Measurements from ENCODE around the gene RTN1.

RTN1 gene

DNA sequence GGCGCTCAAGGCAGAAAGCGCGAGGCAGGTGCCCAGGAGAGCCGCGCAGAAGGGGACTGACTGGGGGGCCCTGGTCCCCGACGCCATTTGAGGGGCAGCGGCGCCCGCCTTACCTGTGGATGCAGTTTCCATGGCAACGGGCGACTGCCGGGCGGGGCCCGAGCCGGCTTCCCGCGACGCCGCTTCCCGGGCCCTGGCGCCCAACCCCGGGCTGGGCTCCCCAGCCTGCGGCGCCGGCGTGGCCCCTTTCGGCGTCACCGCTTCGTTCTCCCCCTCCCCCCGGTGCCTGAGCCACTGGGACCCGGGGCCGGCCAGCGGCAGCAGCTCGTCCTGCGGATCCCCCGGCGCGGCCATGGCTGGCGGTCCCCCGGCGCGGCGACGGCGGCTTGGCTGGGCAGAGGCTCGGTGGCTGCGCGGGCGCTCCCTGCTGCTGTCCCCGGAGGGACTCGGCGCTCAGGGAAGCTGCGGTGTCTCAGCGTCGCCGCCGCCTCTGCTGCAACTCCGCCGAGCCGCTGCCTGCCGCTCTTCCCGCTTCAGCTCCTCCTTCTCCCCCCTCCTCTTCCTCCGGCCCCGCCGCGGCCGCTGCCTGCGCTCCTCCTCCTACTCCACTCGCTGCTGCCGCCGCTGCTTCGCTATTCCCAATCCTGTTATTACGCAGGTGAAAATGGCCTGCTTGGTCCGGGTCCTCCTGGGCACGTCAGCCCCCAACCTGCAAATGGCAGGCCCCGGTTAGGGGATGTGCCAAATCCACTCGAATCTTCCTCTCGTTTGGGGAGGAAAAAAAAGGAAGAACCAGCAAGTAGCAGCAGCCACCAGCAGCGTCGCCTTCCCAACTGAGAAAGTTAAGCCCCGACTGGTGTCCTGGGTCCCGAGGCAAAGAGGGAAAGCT lies at the start of gene RTN1:
Gene RTN1 (minus strand): TSS at position 500 of the 889 bp plus-strand sequence. CDS start 146 bp downstream, at position 354.
- peak; percentile 67 for DNase-seq (ENCODE audit: low spot score)

DNA sequence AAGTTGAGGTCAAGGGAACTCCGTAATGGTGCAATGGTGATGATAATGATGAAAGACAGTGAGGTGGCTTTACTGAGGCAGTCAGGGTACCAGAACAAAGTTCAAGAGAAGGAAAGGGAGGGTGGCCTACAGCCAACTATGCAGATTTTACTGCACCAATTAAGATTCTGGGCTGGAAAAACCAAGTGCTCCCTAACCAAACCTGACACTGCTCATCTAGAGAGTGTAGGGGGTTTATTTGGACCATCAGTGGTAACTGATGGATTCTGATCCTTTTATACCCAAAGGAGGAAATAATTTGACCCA lies 49.8 kb upstream of the RTN1 start:
- no peak for DNase-seq (ENCODE audit: low spot score)

- DNase-seq (ENCODE audit: low spot score), result peak; percentile 9
These were observed 49.2 kb upstream of the RTN1 start, which contains the start of gene LRRC9 for GRCh38 chr14:59919570-59920377. LRRC9 (plus strand) TSS chr14:59920144.

DNA sequence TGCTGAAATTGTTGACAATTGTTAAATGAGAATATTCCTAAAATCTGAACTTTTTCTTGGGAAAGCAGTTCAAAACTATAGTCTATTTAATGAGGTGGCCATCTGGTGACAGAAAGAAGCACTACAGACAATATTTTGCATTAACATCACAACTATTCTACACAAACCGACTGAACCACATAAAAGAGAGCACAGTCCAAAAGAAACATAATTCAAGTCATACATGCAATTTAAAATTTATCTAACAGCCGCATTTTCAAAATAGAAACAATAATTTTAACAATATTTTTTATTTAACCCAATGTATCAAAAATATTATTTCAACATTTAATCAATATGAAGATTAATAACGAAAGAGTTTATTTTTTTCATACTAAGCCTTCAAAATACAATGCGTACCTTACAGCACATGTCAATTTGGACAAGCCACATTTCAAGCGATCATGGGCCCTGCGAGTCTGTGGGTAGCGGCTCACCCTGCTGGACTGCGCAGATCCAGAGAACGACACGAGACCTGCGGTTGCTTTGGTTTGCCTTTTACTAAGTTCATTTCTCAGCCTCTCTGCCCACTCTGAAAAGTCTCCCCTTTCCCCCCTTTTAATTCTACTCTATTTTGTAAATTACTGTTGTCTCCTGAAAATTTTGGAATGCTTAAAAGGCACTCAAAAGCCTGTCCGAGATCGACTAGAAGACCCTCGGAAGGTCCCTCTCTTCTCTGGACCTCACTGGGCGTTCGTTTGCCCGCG lies 48.4 kb upstream of the RTN1 start:
- DNase-seq (ENCODE audit: low spot score), result peak; percentile 45

- DNase-seq (ENCODE audit: low spot score), result no peak
These were observed 42.6 kb upstream of the RTN1 start for GRCh38 chr14:59913187-59913586.

GRCh38 chr14:59912443-59912842 lies 41.9 kb upstream of the RTN1 start:
- DNase-seq (ENCODE audit: low spot score), result no peak

- DNase-seq (ENCODE audit: low spot score), result peak; percentile 24
These were observed 34.6 kb upstream of the RTN1 start for GRCh38 chr14:59905188-59905587.

DNA sequence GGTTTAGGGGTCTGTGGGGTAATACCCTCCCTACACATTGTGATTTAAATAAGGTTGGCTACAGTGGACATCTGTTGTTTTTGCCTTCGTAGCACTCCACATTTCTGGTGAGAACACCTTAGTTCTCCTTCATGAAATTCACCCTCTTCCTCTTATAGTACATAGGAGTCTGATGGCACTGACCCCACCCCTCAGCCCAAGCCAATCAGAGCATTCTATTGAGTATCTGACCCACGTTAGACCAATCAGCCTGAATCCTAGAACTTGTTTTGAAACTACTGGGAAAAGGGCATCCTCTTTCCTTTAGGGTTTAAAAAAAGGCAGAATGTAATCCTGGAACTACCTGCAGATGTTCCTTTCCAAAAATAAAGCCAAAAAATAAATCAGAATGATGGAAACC lies 33.6 kb upstream of the RTN1 start:
- DNase-seq (ENCODE audit: low spot score), result no peak

GRCh38 chr14:59900556-59900955 lies 30.0 kb upstream of the RTN1 start:
- no peak for DNase-seq (ENCODE audit: low spot score)

GRCh38 chr14:59897757-59898383 lies 27.3 kb upstream of the RTN1 start:
- DNase-seq (ENCODE audit: low spot score), result peak; percentile 31

GRCh38 chr14:59895721-59896120 lies 25.1 kb upstream of the RTN1 start:
- no peak for DNase-seq (ENCODE audit: low spot score)

DNA sequence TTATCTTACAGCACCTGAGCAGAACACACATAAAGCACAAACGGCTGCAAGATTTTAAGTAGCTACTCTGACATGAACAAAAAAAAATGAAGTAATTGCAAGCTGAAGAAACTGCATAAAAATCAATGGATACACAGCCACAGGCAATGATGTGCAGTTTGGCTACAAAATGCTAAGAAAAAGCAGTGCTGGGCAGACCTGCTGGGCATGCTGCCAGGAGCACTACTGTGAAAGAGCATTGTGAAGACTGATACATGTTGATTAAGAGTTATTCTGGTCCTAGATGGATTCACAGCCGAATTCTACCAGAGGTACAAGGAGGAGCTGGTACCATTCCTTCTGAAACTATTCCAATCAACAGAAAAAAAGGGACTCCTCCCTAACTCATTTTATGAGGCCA lies 20.1 kb upstream of the RTN1 start:
- no peak for DNase-seq (ENCODE audit: low spot score)

DNA sequence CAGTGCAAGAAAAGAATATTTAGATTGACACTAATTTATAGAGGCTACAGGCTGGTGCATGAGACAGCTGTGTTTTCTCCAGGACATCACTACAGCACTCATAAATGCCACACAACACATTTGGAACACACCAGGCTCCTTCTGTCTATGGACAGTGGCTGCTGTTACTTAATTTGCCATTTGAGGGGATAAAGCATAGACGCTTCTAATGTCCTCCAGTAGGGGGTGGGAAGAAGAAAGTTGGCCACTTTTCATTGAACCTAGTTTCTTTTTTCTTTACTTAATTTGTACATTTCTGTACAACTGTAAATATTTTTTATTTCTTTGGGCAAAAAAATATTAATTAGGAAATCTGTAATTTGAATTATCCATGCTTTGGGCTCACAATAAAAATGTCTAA lies 12.4 kb upstream of the RTN1 start:
- no peak for DNase-seq (ENCODE audit: low spot score)

- peak; percentile 12 for DNase-seq (ENCODE audit: low spot score)
These were observed 555 bp upstream of the RTN1 start for GRCh38 chr14:59871166-59871495.

GRCh38 chr14:59869381-59870255 lies 958 bp downstream of the RTN1 start:
- peak; percentile 26 for DNase-seq (ENCODE audit: low spot score)

- peak; percentile 51 for DNase-seq (ENCODE audit: low spot score)
These were observed 2.6 kb downstream of the RTN1 start for GRCh38 chr14:59868021-59868420.

- DNase-seq (ENCODE audit: low spot score), result no peak
These were observed 6.6 kb downstream of the RTN1 start for GRCh38 chr14:59863806-59864525.

DNA sequence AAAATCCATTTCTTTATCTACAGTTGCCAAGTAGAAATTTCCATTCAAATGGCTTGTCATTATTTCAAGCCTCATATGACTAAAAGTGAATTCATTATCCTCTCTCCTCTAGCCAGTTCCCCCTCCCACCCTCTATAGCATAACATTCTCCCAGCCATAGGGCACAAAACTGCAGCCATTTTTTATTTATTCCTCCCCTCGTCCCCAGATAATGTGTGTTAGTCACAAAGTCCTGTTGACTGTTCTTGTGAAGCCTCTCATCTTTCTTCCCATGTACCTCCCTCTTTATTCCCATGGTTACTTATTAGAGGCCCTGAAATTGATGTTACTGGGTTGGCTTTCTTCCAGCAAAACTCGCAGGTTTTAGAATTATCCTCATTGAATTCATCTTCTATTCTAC lies 13.2 kb downstream of the RTN1 start:
- DNase-seq (ENCODE audit: low spot score), result no peak

DNA sequence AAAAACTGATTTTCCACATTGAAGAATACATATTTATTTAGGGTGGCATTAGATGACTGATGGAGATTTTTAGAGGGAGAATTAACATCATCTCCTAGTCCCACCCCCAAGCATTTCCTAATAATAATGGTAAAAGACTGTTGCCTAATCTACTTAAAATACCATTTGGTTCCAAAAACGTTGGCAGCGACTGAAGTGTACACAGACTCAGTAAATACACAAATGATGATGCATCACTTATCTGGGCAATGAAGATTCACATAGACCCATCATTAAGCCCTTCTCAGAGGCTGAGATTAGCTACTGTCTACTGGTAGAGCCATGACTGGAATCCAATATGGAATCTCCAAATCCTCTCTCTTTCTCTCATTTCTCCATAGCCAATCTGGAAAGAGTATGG lies 18.2 kb downstream of the RTN1 start:
- DNase-seq (ENCODE audit: low spot score), result no peak

DNA sequence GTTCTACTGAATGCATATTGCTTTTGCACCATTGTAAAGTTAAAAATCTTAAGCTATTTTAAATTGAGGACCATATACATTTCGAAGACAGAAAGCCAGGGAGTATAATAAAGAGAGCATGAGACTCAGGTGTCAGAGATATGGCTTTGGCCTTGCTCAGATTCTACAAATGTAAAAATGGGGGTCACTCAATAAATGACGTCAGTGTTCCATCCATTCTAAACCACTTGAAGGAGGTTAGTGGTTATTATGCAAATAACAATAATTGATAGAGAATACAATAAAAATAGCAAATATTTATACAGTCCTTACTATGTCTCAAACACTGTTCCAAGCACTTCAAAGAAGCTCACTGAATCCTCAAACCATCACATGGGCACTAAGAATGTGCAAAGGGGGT lies 20.1 kb downstream of the RTN1 start:
- no peak for DNase-seq (ENCODE audit: low spot score)
